SH-SY5Y (cell line): Measurements from ENCODE around the gene MRPL14.

ENCODE experiments used
- GATA2 ChIP-seq: IDR thresholded peaks from 2 replicates; pipeline ENCODE4 v1.6.1; 2011; ENCODE audit warnings: mild to moderate bottlenecking, low read depth, low read length
- GATA3 ChIP-seq: IDR thresholded peaks from 2 replicates; pipeline ENCODE4 v1.6.1; 2011; ENCODE audit warnings: low read depth, mild to moderate bottlenecking, low read length, moderate library complexity

MRPL14 gene

DNA sequence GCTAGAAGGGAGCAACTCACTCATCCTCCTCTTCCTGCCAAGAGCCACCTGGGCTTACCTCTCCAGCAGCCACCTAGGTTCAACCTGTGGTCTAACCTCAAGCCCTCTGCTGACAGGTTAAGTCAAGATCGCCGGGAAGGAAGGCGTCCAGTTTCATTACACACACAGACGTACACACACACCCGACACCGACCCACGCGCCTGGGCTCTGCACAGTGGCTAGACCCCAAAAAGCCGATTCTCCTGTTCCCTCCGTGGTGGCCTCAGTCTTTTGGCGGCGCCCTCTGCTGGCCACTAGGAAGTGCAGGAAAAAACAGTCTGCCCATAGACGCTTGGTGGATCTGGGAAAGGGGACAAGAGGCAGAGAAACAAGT is 52.8 kb downstream of the MRPL14 start:
- no peak for TF ChIP-seq GATA3
- TF ChIP-seq GATA2, result no peak

DNA sequence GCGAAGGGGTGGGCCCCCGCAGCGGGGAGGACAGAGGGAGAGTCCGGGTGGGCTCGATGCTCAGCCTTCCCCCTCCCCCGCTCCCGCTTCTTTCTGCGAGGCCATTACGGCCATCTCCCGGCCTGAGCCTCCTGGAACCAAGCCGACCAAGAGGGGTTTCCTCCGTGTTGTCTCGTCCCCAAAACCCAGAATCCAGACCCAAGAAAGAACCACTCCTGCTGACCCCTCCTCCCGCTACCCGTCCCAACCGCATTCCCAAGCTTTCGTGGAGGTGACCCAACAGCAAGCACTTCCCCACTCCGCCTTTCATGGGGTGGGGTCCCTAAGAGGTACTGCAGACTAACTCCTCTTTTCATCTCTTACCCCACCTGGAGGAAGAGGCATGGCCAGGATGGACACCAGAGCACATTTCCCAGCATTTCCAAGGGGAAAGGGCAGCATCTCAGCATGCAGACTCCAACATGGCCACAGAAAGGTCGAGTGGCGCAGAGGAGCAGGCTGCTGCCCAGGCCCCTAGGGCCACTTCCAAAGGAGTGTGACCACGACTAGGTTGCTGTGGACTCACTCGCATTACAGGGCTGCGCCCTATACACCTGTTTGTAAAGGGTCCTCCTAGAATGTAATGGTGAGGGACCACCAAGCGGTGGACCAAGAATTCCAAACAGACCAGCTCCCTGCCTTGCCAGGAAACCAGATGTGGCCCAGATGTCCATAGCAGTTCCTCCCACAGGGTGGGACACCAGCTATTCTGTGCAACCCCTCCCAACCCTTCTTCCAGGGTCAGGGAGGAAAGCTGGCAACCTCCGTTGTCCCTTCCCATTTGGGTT is 53.4 kb downstream of the MRPL14 start:
- TF ChIP-seq GATA3 (no peak), GATA2 (no peak)

GRCh38 chr6:44072959-44073611 is 54.2 kb downstream of the MRPL14 start:
- TF ChIP-seq GATA3 (no peak), GATA2 (no peak)

GRCh38 chr6:44072452-44072958 is 54.7 kb downstream of the MRPL14 start:
- TF ChIP-seq GATA2, result no peak
- TF ChIP-seq GATA3, result no peak

DNA sequence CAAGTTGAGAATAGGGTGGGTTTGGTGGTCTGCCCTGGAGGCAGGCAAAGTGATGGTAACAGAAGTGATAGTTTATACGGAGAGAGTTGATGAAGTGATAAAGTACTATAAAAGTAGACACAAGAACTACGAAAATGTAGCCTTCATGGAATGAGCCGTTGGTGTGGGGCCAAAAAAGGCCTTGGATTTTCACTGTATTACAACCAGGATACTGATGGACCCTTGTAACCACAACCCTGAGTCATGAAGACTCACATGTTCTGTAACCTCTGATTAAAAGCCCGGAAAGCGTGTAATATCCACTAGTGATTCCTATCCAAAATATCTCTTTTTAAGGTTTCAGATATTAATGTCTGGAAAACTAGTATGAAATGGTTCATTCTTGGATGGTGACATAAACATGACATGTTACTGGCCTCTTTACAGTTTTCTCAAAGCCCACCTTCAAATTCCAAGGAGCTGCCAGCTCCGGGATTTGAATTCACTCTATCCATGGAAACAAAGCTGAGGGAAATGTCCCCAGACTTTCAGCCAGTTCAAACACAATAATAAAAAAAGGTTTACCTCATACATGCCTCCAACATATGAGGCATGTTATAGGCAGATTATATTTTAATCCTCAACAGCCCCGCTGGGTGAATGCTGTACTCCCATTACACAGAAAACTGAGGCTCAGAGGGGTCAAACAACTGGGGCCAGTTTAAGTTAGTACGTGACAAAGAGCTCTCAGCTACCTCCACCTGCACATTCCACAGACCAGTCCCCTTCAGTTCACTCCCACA is 55.4 kb downstream of the MRPL14 start:
- TF ChIP-seq GATA2, result no peak
- no peak for TF ChIP-seq GATA3

- no peak for TF ChIP-seq GATA3
- no peak for TF ChIP-seq GATA2
These were observed 58.5 kb downstream of the MRPL14 start for GRCh38 chr6:44068607-44069296.

GRCh38 chr6:44067173-44068139 is 59.8 kb downstream of the MRPL14 start:
- TF ChIP-seq GATA3, result no peak
- TF ChIP-seq GATA2, result no peak

DNA sequence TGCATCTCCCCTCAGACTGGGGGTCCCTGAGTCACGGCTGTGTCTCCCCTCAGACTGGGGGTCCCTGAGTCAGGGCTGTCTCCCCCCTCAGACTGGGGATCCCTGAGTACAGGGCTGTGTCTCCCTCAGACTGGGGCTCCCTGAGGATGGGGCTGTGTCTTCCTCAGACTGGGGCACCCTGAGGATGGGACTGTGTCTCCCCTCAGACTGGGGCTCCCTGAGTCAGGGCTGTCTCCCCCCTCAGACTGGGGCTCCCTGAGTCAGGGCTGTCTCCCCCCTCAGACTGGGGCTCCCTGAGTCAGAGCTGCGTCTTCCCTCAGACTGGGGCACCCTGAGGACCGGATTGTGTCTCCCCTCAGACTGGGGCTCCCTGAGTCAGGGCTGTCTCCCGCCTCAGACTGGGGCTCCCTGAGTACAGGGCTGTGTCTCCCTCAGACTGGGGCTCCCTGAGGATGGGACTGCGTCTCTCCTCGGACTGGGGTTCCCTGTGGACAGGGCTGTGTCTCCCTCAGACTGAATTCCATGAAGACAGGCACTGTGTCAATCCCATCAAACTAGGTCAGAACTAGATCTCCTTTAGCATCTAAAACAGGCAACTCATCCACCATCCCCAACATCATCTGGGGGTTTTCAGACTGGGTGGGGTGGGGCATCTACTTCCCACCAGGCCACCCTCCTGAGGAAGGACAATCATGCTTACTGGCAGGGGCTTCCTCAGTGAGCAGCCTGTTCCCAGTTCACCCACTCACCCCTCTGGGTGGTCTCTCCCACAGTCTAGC is 60.7 kb downstream of the MRPL14 start:
- TF ChIP-seq GATA2 (no peak), GATA3 (no peak)

DNA sequence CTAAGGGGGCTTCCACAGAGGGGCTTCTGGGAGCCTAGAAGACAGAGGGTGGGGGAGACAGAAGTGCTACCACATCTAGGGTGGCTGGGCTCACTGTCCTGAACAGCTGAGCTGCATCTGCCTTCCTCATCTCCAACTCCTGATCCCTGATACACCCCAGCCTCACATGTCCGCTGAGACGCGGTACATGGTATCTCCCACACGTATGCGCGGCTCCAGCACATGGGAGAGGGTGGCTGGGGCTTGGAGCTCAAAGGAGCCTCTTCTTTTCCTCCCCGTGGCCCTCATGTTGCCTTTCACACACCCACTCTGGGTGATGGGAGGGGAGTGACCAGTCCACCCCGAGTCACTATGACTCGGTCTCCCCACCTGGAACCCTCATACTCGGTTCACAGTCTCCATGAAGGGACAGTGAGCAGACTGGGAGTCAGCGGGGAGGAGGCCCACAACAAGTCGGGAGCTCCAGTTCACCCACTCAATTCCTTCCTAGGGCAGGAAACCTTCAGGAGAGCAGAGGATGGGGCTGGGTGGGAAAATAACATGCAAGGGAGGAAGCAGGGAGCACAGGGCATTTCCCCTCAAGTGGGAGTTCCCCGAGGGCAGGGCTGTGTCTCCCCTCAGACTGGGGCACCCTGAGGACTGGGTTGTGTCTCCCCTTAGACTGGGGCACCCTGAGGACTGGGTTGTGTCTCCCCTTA is 61.7 kb downstream of the MRPL14 start:
- no peak for TF ChIP-seq GATA3
- no peak for TF ChIP-seq GATA2

DNA sequence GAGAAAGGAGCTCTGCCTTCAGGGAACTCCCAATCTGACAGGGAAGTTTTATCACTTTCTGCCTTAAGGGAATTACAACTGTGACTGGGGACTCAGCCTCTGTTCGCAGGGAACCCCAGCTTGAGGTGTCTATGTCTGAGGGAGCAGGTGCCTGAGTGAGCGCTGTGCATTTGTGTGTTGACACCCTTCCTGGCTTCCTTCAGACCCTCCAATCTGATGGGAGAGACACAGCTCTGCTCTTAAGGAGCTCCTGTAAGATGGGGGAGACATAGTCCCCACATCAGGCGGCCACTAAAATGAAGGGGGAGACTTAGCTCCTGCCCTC is 62.3 kb downstream of the MRPL14 start:
- no peak for TF ChIP-seq GATA3
- TF ChIP-seq GATA2, result no peak

GRCh38 chr6:44064089-44064947 is 62.9 kb downstream of the MRPL14 start:
- no peak for TF ChIP-seq GATA3
- TF ChIP-seq GATA2, result no peak
